ENCODE data around the gene SUGCT.

The SUGCT gene

GRCh38 chr7:40282858-40283257, 148.1 kb downstream of the SUGCT start:
- no peak for TF ChIP-seq CTCF (IDR thresholded peaks at IDR 0.05; ENCODE audit: borderline replicate concordance, extremely low read depth, low read length, poor library complexity, severe bottlenecking)
- TF ChIP-seq EZH2 (IDR thresholded peaks at IDR 0.05; ENCODE audit: borderline replicate concordance, low read depth, low read length, severe bottlenecking): no peak
- Histone ChIP-seq H3K79me2 (ENCODE audit: insufficient read depth, low read length) (no peaks in the 10 kb centered on the region), H3K27ac (ENCODE audit: low read length) (no peak overlapping the region), H3K9ac (ENCODE audit: low read depth, low read length) (no peak overlapping the region), H2AFZ (ENCODE audit: low read depth, low read length) (no peak overlapping the region), H3K27me3 (ENCODE audit: insufficient read depth, low read length, poor library complexity) (no peaks in the 10 kb centered on the region), H4K20me1 (ENCODE audit: insufficient read depth, low read length) (no peaks in the 10 kb centered on the region), H3K36me3 (ENCODE audit: insufficient read depth, low read length) (no peaks in the 10 kb centered on the region), H3K4me2 (ENCODE audit: insufficient read depth, low read length) (no peak overlapping the region), H3K9me3 (ENCODE audit: insufficient read depth, low read length, severe bottlenecking) (no peaks in the 10 kb centered on the region), H3K4me3 (ENCODE audit: low read depth in 1 of 2, low read length in 2 of 2) (no peak overlapping the region), H3K4me1 (ENCODE audit: insufficient read depth, low read length) (peaks cover 6% of the 10 kb centered on the region; the same call in 1 of the 2 replicates)
- no peak for ATAC-seq (ENCODE audit: insufficient read depth, low read depth)
- no peak for DNase-seq

GRCh38 chr7:40283391-40283790, 148.6 kb downstream of the SUGCT start:
- Histone ChIP-seq H3K27ac (ENCODE audit: low read length) (no peak overlapping the region), H3K4me3 (ENCODE audit: low read depth in 1 of 2, low read length in 2 of 2) (no peak overlapping the region), H2AFZ (ENCODE audit: low read depth, low read length) (no peak overlapping the region), H3K36me3 (ENCODE audit: insufficient read depth, low read length) (no peaks in the 10 kb centered on the region), H3K9me3 (ENCODE audit: insufficient read depth, low read length, severe bottlenecking) (no peaks in the 10 kb centered on the region), H3K27me3 (ENCODE audit: insufficient read depth, low read length, poor library complexity) (no peaks in the 10 kb centered on the region), H3K9ac (ENCODE audit: low read depth, low read length) (no peak overlapping the region), H4K20me1 (ENCODE audit: insufficient read depth, low read length) (no peaks in the 10 kb centered on the region), H3K4me1 (ENCODE audit: insufficient read depth, low read length) (peaks cover 6% of the 10 kb centered on the region; the same call in 1 of the 2 replicates), H3K4me2 (ENCODE audit: insufficient read depth, low read length) (no peak overlapping the region), H3K79me2 (ENCODE audit: insufficient read depth, low read length) (no peaks in the 10 kb centered on the region)
- ATAC-seq (ENCODE audit: insufficient read depth, low read depth) (no peak), DNase-seq (no peak)
- TF ChIP-seq EZH2 (IDR thresholded peaks at IDR 0.05; ENCODE audit: borderline replicate concordance, low read depth, low read length, severe bottlenecking) (no peak), CTCF (IDR thresholded peaks at IDR 0.05; ENCODE audit: borderline replicate concordance, extremely low read depth, low read length, poor library complexity, severe bottlenecking) (no peak)

- no peaks in the 10 kb centered on the region for H3K36me3 ChIP-seq (ENCODE audit: insufficient read depth, low read length)
- H3K4me2 ChIP-seq (ENCODE audit: insufficient read depth, low read length): no peak overlapping the region
- no peak for ATAC-seq (ENCODE audit: insufficient read depth, low read depth)
- no peak overlapping the region for H2AFZ ChIP-seq (ENCODE audit: low read depth, low read length)
- TF ChIP-seq EZH2 (IDR thresholded peaks at IDR 0.05; ENCODE audit: borderline replicate concordance, low read depth, low read length, severe bottlenecking) (no peak), CTCF (IDR thresholded peaks at IDR 0.05; ENCODE audit: borderline replicate concordance, extremely low read depth, low read length, poor library complexity, severe bottlenecking) (no peak)
- H3K27me3 ChIP-seq (ENCODE audit: insufficient read depth, low read length, poor library complexity): no peaks in the 10 kb centered on the region
- H3K9me3 ChIP-seq (ENCODE audit: insufficient read depth, low read length, severe bottlenecking): no peaks in the 10 kb centered on the region
- H3K4me3 ChIP-seq (ENCODE audit: low read depth in 1 of 2, low read length in 2 of 2): no peak overlapping the region
- H3K27ac ChIP-seq (ENCODE audit: low read length): no peak overlapping the region
- no peak for DNase-seq
- H4K20me1 ChIP-seq (ENCODE audit: insufficient read depth, low read length): no peaks in the 10 kb centered on the region
- no peak overlapping the region for H3K9ac ChIP-seq (ENCODE audit: low read depth, low read length)
- H3K79me2 ChIP-seq (ENCODE audit: insufficient read depth, low read length): no peaks in the 10 kb centered on the region
- H3K4me1 ChIP-seq (ENCODE audit: insufficient read depth, low read length): 0 out of 2 replicates have a peak, but pooled peaks cover 13% of the 10 kb centered on the region
Measured at GRCh38 chr7:40288827-40289226, 154.0 kb downstream of the SUGCT start.

Measured in DND-41 (cell line).